OCI-LY1 (cell line): ENCODE data around the gene BCL11A.

Source experiments
- CTCF ChIP-seq: fragments of 200-600 bp; sonication (generic), shearing (Covaris generic); IDR thresholded peaks from 2 replicates; pipeline ENCODE4 v1.5.1; 2017; ENCODE audit warnings: mild to moderate bottlenecking, antibody characterized with exemption, low read length, moderate library complexity, mixed read lengths
- EZH2 ChIP-seq: fragments of 200-600 bp; sonication (generic), shearing (Covaris generic); IDR thresholded peaks from 2 replicates; pipeline ENCODE4 v1.8.0; 2017; ENCODE audit warnings: borderline replicate concordance, mixed run types, mild to moderate bottlenecking, antibody characterized with exemption, low read length, moderate library complexity, mixed read lengths

DNA sequence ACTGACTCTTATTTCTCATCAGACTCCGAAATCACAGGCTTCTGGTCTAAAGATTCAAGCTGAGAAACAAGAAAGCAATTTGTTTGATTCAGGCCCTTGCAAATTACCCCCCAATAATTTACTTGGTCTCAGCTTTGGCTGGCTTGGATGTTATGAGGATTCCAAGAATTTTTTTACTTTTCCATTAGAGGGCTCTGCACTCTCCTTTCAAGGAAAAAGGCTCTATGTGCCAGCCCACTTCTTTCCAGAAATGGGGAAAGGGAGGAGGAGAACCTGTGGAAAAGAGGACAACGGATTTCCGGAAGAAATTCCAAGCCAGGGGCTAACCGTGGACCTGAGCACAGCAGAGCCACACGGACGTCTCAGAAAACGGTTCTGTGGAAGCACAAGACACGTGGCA, 44.4 kb downstream of the BCL11A start:
- TF ChIP-seq EZH2 (no peak), CTCF (no peak)
